SJCRH30 (cell line): ENCODE measurements around the gene COX6B2. TPM values are rescaled to one million over a fixed set of nuclear protein-coding genes. Genes with fewer than 3 reads are reported as not detected.

ENCODE experiments used
- DNase-seq, 2 experiments: peaks; one replicate each; pipeline ENCODE4 v3.0.0-alpha.2; 2015 to 2020
- H3K27ac ChIP-seq: fragments of 250-450 bp; sonication (Bioruptor Pico); 2 replicates; pipeline ENCODE4 v1.5.1; 2020; ENCODE audit warnings: mild to moderate bottlenecking, moderate library complexity
- H3K27me3 ChIP-seq: fragments of 250-450 bp; sonication (Bioruptor Pico); 2 replicates; pipeline ENCODE4 v1.5.1; 2020; ENCODE audit warnings: mild to moderate bottlenecking, moderate library complexity
- H3K36me3 ChIP-seq: fragments of 250-450 bp; sonication (Bioruptor Pico); 2 replicates; pipeline ENCODE4 v1.5.1; 2020; ENCODE audit warnings: mild to moderate bottlenecking, moderate library complexity
- H3K4me1 ChIP-seq: fragments of 250-450 bp; sonication (Bioruptor Pico); 2 replicates; pipeline ENCODE4 v1.5.1; 2020; ENCODE audit warnings: mild to moderate bottlenecking, moderate library complexity
- H3K4me3 ChIP-seq: fragments of 250-450 bp; sonication (Bioruptor Pico); 2 replicates; pipeline ENCODE4 v1.5.1; 2020; ENCODE audit warnings: mild to moderate bottlenecking, moderate library complexity
- H3K9me3 ChIP-seq: fragments of 250-450 bp; sonication (Bioruptor Pico); replicated peaks from 2 replicates; pipeline ENCODE4 v1.5.1; 2020; ENCODE audit warnings: mild to moderate bottlenecking, moderate library complexity
- total RNA-seq: library from RNA; depleted of rRNA; stranded (reverse); fragments of >200 nt; shearing (Covaris generic); gene quantifications from 2 replicates; pipeline ENCODE4 v1.2.3, GENCODE V29; 2014

COX6B2 gene
- total RNA-seq, 1 experiment from 2014 or later: 0.45 TPM

- peaks cover 42% of the 10 kb centered on the region for H3K36me3 ChIP-seq
- H3K4me1 ChIP-seq: peaks cover 17% of the 10 kb centered on the region
- no peaks in the 10 kb centered on the region for H3K27me3 ChIP-seq
- H3K9me3 ChIP-seq: no peaks in the 10 kb centered on the region
- peak within 1 kb of the TSS; percentile 86 for H3K4me3 ChIP-seq
- DNase-seq: peak; percentile 98 to 99
- H3K27ac ChIP-seq: peak within 1 kb of the TSS; percentile 73
These were observed 31.4 kb upstream of the COX6B2 start, which contains the start of gene RPL28 for GRCh38 chr19:55385724-55386492. TSS of gene RPL28 (plus strand) at chr19:55385932. CDS start at chr19:55386358, 426 bp downstream.

GRCh38 chr19:55384920-55385723, 30.6 kb upstream of the COX6B2 start:
- Histone ChIP-seq H3K9me3 (no peaks in the 10 kb centered on the region), H3K27me3 (no peaks in the 10 kb centered on the region), H3K4me1 (peaks cover 17% of the 10 kb centered on the region), H3K27ac (peak overlapping the region; percentile 73), H3K36me3 (peaks cover 38% of the 10 kb centered on the region), H3K4me3 (peak overlapping the region; percentile 86)
- DNase-seq: peak; percentile 95 to 97

GRCh38 chr19:55384131-55384919, 29.8 kb upstream of the COX6B2 start, which contains the start of gene TMEM238:
TSS of gene TMEM238 (minus strand) at chr19:55384292. CDS start at chr19:55384259, 33 bp downstream.
- H3K27ac ChIP-seq: peak within 1 kb of the TSS; percentile 73

DNA sequence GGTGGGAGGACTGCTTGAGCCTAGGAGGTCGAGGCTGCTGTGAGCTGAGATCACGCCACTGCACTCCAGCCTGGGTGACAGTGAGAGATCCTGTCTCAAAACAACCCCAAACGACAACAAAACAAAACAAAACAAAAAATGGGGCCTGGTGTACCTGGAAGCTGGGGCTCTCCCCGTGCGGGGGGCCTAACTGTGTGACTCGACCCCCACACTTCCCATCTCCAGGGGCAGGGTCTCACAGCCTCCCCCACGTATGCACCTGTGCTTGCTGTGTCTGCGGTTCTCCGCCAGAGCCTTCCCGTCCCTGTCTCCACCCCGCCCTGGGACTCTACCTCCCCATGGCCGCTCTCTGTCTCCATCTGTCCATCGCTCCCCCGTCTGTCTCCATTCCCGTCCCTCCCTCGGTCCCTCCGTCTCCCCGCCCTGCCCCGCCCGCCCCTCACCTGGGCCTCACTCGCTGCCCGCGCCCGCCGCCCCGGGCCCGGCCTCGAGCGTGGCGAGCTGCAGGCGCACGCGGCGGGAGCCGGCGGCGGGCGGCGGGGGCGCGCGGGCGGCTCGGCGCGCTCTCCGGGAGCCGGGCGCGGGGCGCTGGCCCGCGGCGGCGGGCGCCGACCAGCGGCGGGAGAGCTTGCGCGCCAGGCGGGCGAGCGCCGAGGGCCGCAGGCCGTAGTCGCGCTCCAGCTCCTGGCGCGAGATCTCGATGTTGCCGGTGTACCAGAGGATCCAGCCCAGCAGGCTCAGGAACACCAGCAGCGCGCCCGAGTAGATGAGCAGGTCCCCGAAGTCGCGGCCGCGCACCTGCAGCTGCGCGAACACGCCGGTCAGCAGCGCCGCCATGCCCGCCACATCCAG, 29.0 kb upstream of the COX6B2 start:
- Histone ChIP-seq H3K4me1 (peaks cover 29% of the 10 kb centered on the region), H3K4me3 (no peak overlapping the region), H3K9me3 (no peaks in the 10 kb centered on the region), H3K27me3 (no peaks in the 10 kb centered on the region), H3K36me3 (peaks cover 23% of the 10 kb centered on the region), H3K27ac (no peak overlapping the region)
- no peak for DNase-seq

More at GRCh38 chr19:55384131-55384919, 29.8 kb upstream of the COX6B2 start, which contains the start of gene TMEM238:
- Histone ChIP-seq H3K4me3 (peak within 1 kb of the TSS; percentile 86), H3K27me3 (no peaks in the 10 kb centered on the region), H3K9me3 (no peaks in the 10 kb centered on the region), H3K36me3 (peaks cover 31% of the 10 kb centered on the region), H3K4me1 (peaks cover 24% of the 10 kb centered on the region)
- DNase-seq: no peak

- no peak for DNase-seq
- peaks cover 14% of the 10 kb centered on the region for H3K36me3 ChIP-seq
- no peaks in the 10 kb centered on the region for H3K9me3 ChIP-seq
- no peaks in the 10 kb centered on the region for H3K27me3 ChIP-seq
- H3K4me3 ChIP-seq: no peak overlapping the region
- no peak overlapping the region for H3K27ac ChIP-seq
- peaks cover 26% of the 10 kb centered on the region for H3K4me1 ChIP-seq
These were observed 28.1 kb upstream of the COX6B2 start for GRCh38 chr19:55382522-55383054.

- no peaks in the 10 kb centered on the region for H3K9me3 ChIP-seq
- no peak overlapping the region for H3K4me3 ChIP-seq
- peaks cover 23% of the 10 kb centered on the region for H3K4me1 ChIP-seq
- H3K27ac ChIP-seq: no peak overlapping the region
- H3K36me3 ChIP-seq: peaks cover 8% of the 10 kb centered on the region
- DNase-seq: no peak
- H3K27me3 ChIP-seq: no peaks in the 10 kb centered on the region
These were observed 27.5 kb upstream of the COX6B2 start for GRCh38 chr19:55382013-55382412.

- Histone ChIP-seq H3K9me3 (no peaks in the 10 kb centered on the region), H3K4me3 (peak overlapping the region; percentile 11; the same call in 1 of the 2 replicates), H3K27me3 (no peaks in the 10 kb centered on the region), H3K27ac (peak overlapping the region; percentile 76), H3K36me3 (no peaks in the 10 kb centered on the region), H3K4me1 (peaks cover 37% of the 10 kb centered on the region)
- peak; percentile 98 for DNase-seq
These were observed 24.7 kb upstream of the COX6B2 start for GRCh38 chr19:55379174-55379573.

GRCh38 chr19:55377356-55378131, 23.0 kb upstream of the COX6B2 start:
- Histone ChIP-seq H3K4me3 (peak overlapping the region; percentile 61), H3K4me1 (peaks cover 48% of the 10 kb centered on the region), H3K36me3 (no peaks in the 10 kb centered on the region), H3K27me3 (no peaks in the 10 kb centered on the region), H3K27ac (peak overlapping the region; percentile 66), H3K9me3 (no peaks in the 10 kb centered on the region)
- peak; percentile 55 to 58 for DNase-seq

GRCh38 chr19:55376241-55376933, 21.9 kb upstream of the COX6B2 start, which contains the start of gene TMEM190:
TSS of gene TMEM190 (plus strand) at chr19:55376826. CDS start at chr19:55376854, 28 bp downstream.
- Histone ChIP-seq H3K27me3 (no peaks in the 10 kb centered on the region), H3K4me3 (peak within 1 kb of the TSS; percentile 61), H3K9me3 (no peaks in the 10 kb centered on the region), H3K36me3 (no peaks in the 10 kb centered on the region), H3K27ac (peak within 1 kb of the TSS; percentile 66), H3K4me1 (peaks cover 58% of the 10 kb centered on the region)
- no peak for DNase-seq

- Histone ChIP-seq H3K36me3 (no peaks in the 10 kb centered on the region), H3K27me3 (no peaks in the 10 kb centered on the region), H3K9me3 (no peaks in the 10 kb centered on the region), H3K4me3 (peak overlapping the region; percentile 36), H3K27ac (peak overlapping the region; percentile 83), H3K4me1 (peaks cover 57% of the 10 kb centered on the region)
- DNase-seq: peak; percentile 70 to 82
These were observed 19.7 kb upstream of the COX6B2 start for GRCh38 chr19:55373993-55374757.

DNA sequence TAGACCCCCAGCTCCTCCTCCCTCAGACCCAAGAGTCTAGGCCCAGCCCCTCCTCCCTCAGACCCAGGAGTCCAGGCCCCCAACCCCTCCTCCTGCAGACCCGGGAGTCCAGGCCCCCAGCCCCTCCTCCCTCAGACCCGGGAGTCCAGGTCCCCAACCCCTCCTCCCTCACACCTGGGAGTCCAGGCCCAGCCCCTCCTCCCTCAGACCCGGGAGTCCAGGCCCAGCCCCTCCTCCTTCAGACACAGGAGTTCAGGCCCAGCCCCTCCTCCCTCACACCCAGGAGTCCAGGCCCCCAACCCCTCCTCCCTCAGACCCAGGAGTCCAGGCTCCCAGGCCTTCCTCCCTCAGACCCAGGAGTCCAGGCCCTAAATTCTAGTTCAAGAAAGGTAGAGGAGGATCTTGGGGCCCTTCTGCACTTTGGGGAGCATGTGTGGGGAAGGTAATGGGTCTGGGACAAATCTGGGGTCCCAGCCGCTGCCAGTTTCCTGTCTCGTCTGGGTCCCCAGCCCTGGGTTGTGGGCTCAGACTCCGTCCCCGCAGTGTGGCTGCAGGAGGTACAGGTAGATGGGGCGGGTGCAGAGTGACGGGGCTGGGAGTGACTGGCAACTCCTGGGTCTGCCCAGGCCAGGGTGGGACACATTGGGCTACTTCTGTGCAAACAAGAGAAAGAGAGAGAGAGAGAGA, 18.9 kb upstream of the COX6B2 start:
- peak overlapping the region; percentile 83 for H3K27ac ChIP-seq
- H3K27me3 ChIP-seq: no peaks in the 10 kb centered on the region
- peaks cover 51% of the 10 kb centered on the region for H3K4me1 ChIP-seq

More for the DNA sequence above, 18.9 kb upstream of the COX6B2 start:
- Histone ChIP-seq H3K4me3 (peak overlapping the region; percentile 36; the same call in 1 of the 2 replicates), H3K36me3 (no peaks in the 10 kb centered on the region), H3K9me3 (no peaks in the 10 kb centered on the region)
- no peak for DNase-seq
